ENCODE results near the gene IL1R1.

GRCh38 chr2:102122909-102123308, 19.6 kb upstream of the IL1R1 start:
- TF ChIP-seq, protein P1, sequence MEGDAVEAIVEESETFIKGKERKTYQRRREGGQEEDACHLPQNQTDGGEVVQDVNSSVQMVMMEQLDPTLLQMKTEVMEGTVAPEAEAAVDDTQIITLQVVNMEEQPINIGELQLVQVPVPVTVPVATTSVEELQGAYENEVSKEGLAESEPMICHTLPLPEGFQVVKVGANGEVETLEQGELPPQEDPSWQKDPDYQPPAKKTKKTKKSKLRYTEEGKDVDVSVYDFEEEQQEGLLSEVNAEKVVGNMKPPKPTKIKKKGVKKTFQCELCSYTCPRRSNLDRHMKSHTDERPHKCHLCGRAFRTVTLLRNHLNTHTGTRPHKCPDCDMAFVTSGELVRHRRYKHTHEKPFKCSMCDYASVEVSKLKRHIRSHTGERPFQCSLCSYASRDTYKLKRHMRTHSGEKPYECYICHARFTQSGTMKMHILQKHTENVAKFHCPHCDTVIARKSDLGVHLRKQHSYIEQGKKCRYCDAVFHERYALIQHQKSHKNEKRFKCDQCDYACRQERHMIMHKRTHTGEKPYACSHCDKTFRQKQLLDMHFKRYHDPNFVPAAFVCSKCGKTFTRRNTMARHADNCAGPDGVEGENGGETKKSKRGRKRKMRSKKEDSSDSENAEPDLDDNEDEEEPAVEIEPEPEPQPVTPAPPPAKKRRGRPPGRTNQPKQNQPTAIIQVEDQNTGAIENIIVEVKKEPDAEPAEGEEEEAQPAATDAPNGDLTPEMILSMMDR (IDR thresholded peaks at IDR 0.05): no peak
- TF ChIP-seq POLR2AphosphoS5 (IDR thresholded peaks at IDR 0.05): no peak
